GM18502 (cell line): Measurements from ENCODE around the gene TMED9.

ENCODE experiments used
- ATAC-seq: cut with Tn5 transposase; IDR thresholded peaks from one replicate; pipeline ENCODE4 v1.9.1; 2021; ENCODE audit warnings: mild to moderate bottlenecking; ENCODE audit not compliant: unreplicated experiment, poor library complexity

TMED9 gene

DNA sequence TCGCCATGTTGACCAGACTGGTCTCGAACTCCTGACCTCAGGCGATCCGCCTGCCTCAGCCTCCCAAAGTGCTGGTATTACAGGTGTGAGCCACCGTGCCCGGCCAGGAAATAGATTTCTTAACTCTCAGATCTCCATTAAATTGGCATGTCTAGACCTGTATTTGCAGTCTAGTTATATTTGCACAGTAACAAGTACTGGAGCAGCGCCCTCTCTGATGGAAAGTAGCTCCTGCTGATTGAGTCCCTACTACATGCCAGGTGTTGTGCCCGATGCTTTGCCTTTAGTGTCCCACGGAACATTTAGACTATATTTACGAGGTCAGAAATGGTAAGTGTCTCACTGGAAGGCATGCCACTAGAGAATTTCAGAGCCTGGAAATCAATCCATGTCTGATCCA lies 15.8 kb upstream of the TMED9 start:
- no peak for ATAC-seq

DNA sequence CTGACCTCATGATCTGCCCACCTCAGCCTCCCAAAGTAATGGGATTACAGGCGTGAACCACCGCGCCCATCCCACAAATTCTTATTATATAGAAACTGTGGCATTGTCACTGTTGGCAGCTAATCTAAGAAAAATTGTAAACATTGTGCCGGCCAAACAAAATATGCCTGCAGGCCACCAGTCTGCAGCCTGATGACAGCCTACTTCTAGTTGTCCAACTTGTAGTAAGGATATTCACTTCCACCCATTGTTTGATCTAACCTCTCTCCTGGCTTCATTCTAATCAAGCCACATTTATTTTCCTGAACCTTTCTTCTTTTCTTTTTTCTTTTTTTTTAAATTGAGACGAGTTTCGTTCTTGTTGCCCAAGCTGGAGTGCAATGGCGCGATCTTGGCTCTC lies 13.7 kb upstream of the TMED9 start:
- ATAC-seq: no peak

DNA sequence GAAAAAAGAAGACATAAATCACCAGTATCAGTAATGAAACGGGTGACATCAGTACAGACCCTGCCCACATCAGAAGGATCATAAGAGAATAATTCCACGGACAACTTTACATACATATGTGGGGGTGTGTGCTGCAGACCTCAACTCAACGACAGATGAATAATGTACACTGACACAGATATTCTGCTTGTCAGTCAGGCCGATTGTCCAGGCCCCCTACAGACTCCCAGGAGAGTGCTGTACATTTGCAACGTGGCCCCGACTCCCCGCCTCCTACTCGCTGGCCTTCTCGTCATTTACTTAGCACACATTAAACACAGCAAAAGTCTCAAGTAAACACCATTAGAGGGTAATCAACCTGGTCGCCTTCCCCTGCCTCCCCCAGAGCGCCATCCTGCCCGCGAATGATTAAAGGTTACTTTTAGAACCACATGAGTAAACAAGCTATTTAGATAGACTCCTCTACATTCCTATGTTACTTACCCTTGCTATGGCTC lies 3.5 kb upstream of the TMED9 start:
- ATAC-seq: no peak

DNA sequence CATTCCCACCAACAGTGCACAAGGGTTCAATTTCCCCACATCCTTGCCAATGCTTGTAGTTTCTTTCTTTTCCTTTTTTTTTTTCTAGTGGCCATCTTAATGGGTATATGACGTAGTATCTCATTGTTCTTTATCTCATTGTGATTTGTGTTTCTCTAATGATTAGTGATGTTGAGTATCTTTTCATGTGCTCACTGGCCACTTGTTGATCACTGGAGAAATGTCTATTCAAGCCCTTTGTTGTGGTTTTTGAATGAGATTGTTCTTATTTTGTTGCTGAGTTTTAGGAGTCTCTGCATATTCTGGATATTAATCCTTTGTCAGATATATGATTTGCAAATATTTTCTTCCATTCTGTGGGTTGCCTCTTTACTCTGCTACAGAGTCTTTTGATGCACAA lies 1.6 kb upstream of the TMED9 start:
- ATAC-seq: no peak

DNA sequence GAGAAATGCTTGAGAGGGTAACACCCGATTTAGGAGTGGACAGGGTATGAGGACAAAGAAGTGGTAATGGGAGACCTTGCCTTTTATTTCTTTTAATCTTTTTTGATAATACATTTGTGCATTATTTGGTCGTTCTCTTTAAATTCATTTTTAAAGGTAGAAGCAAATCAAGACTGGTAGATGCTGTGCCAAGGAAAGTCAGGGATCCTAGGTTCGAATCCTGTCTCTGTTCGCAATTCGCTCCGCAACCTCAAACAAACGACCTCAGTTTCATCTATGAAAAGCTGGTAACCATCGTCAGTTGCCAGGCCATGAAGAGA lies 353 bp upstream of the TMED9 start:
- no peak for ATAC-seq

DNA sequence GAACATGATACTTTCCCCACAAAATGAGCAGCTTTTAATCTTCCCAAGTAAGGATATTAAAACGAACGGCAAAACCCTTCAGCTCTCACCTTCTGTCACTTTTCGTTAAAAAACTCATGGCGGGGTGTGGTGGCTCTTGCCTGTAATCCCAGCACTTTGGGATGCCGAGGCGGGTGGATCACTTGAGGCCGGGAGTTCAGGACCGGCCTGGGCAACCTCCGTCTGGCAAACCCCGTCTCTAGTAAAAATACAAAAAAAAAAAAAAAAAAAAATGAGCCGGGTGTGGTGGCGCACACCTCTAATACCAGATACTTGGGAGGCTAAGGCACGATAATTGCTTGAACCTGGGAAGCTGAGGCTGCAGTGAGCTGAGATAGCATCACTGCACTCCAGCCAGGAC lies 902 bp downstream of the TMED9 start:
- no peak for ATAC-seq

DNA sequence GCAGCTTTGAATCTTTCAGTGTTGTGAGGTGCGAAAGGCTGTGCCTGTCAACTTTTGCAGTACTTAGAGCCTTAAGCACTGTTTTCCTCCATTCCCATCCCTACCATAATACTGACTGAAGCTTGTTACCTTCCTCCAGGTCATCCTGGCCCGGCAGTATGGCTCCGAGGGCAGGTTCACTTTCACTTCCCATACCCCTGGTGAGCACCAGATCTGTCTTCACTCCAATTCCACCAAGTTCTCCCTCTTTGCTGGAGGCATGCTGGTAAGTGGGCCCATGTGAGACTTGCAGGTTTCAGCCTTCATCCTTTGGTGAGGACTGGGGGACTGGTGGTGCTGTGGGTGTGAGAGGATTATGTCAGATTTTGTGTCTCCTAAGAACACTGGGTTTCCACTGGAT lies 1.5 kb downstream of the TMED9 start:
- no peak for ATAC-seq

DNA sequence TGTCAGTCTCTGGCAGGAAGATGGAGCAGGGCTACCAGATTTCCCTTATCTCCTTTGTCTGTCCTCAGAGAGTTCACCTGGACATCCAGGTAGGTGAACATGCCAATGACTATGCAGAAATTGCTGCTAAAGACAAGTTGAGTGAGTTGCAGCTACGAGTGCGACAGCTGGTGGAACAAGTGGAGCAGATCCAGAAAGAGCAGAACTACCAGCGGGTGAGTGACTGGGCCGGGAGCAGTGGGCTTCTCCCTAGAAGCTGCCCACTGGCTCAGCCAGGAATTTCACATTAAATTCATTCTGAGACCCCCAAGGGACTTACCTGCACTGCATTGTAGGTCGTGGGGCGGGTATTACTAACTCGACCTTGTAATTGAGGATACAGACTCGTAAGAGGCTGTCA lies 2.1 kb downstream of the TMED9 start:
- no peak for ATAC-seq

DNA sequence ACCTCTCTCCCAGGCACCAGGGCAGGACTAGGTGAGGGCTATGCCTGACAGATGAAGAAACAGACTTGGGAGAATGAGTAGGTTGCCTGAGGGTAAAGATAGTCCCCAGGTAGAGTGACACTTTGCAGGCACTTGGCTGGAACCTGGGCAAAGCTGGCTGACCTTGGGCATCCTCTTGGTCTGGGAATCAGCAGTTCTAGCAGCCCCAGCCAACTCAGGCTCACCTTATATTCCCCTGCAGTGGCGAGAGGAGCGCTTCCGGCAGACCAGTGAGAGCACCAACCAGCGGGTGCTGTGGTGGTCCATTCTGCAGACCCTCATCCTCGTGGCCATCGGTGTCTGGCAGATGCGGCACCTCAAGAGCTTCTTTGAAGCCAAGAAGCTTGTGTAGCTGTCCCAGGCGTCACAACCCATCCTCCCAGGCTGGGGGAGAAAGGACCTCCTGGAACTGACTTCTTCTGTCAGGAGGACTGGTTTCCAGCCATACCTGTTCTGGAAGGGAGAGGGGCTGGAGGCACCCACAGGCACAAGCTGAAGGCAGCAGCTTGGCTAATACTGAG lies 3.1 kb downstream of the TMED9 start:
- ATAC-seq: no peak

DNA sequence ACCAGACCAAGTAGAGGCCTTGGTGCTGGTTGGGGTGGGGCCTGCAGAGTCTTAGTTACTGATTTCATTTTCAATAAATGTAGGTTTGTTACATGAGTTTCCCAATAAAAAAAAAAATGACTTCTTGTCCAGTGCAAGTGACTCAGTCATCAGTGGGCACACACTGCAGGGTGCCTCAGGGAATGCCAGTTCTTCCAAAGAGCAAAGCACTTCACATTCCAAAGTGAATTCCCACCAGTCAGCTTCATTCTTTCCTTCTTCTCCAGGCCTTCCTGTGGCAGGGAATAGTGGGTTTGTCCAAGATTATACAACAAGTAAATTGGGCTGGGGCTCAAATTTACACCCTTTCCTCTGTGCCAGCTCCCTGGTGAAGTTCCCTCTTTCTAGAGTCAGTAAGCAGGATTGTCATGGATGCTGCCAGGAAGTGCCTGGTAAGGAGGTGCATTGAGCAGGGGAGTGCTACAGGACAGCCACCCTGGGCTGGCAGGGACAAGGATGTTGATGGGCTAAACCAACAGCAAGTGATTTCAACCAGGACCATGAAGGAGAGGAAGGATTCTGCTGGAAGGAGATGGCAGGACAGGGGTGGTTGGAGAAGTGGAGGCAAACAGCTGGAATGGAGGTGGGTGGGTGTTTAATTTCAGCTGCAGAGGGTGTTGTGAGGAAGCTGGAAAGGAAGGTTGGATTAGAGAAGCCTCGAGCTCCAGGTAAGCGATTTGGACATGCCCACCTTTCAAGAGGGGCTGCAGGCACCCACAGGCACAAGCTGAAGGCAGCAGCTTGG lies 4.2 kb downstream of the TMED9 start:
- ATAC-seq: no peak

DNA sequence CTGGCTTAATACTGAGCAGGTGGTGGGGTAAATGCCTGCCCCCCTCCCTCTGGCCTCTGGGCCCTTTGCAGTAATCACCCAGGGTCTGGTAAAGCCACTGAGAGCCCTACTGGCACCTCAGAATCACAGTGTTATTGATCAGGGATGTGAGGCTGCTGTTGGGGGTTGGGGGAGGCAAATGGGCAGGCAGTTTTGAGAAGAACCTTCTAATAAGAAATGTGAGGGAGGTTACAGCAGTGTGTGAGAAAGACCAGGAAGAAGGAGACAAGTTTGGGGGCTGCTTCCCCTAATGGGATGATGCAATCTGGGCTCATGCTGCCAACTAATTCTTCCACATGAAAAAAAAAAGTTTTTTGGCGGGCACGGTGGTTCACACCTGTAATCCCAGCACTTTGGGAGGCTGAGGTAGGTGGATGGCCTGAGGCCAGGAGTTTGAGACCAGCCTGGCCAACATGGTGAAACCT lies 4.8 kb downstream of the TMED9 start:
- no peak for ATAC-seq

DNA sequence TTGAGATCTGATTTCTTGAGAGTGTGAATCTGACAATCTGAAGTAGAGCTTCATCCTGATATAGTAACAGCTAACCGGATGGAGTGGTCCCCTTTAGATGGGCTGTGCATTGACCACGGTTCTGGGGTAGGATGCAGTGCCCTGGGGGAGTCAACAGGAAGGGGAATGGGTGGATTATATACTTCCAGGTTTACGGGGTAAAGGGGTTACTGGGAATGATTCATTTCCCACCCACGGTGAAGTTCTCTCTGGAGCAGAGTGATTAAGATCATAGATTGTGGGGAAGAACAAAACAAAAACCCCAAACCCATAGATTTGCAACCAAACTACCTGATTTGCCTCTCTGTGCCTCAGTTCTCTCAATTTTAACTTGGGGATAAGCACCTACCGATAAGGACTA lies 6.5 kb downstream of the TMED9 start:
- no peak for ATAC-seq

DNA sequence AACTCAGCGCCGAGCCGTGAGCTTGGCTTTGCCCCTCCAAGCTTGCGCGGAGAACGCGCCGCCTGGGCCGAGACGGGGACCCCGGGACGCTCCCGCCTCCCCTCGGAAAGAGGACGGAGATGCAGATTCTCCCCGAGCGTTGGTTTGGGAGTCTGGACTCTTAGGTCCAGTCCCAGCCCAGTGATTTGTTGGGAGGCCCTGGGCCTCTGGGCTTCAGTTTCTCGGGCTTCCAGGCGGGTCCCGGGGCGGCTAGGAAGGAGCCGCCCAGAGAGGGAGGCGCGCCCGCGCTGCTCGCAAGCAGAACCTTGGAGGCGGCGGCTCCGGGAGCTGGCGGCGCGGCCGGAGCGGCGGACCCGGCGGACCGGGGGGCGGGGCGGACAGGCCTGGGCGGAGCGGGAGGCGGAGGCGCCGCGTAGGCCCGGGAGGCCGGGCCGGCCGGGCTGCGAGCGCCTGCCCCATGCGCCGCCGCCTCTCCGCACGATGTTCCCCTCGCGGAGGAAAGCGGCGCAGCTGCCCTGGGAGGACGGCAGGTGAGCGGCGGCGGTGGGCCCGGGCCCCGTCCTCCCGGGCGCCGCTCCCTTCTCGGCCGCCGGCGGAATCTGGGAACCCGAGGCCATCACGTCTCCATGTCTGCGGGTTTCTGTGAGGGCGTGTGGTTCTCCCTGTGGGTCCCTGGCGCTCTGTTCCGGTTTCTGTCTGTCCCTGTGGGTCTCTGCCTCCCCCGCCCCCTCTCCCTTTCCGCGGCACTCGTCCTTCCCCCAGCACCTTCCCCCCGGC lies 7.9 kb downstream of the TMED9 start, which contains the start of gene B4GALT7:
B4GALT7 (plus strand) TSS at position 402 of the 777 bp plus-strand sequence; CDS start at position 481, 79 bp downstream.
- ATAC-seq: peak; percentile 90

DNA sequence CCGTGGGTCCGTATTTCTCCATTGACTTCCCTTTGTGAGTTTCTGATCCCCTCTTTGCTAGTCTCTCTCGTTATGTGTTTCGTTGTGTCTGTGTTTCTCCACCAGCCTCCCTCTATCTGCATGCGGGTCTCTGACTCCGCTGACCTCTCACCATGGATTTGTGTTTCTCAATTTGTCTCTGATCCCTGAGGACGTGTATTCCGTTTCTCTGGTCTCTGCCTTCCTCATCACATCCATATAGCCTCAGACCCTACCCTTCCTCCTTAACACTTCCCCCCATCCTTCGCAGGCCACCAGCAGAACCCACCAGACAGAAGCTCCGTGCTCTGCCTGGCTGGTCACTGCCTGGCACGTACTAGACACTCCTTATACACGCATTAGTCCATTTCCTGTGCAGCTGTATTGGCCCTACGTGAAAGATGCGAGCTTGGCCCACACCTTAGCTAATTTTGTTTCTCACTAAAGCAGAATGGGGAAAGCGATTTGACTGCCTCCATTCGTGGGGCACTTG lies 8.6 kb downstream of the TMED9 start:
- peak; percentile 4 for ATAC-seq

DNA sequence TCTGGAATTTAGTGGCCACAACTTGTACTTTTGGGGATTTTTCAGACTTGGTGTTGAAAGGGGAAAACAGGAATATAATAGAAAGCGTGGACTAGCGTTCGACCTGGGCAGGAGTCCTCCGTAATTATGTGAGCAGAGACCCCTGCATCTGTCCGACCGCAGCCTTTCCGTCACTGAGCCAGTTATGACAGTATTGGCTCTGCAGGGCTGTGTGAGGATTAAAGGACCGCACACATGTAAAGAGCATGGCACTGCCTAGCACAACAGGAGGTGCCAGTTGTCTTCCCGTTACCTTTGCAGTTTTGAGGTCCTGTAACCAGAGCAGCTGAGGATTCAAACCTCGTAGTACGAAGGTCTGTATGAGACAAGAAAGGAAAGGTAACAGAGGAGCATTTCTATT lies 9.1 kb downstream of the TMED9 start:
- ATAC-seq: no peak

DNA sequence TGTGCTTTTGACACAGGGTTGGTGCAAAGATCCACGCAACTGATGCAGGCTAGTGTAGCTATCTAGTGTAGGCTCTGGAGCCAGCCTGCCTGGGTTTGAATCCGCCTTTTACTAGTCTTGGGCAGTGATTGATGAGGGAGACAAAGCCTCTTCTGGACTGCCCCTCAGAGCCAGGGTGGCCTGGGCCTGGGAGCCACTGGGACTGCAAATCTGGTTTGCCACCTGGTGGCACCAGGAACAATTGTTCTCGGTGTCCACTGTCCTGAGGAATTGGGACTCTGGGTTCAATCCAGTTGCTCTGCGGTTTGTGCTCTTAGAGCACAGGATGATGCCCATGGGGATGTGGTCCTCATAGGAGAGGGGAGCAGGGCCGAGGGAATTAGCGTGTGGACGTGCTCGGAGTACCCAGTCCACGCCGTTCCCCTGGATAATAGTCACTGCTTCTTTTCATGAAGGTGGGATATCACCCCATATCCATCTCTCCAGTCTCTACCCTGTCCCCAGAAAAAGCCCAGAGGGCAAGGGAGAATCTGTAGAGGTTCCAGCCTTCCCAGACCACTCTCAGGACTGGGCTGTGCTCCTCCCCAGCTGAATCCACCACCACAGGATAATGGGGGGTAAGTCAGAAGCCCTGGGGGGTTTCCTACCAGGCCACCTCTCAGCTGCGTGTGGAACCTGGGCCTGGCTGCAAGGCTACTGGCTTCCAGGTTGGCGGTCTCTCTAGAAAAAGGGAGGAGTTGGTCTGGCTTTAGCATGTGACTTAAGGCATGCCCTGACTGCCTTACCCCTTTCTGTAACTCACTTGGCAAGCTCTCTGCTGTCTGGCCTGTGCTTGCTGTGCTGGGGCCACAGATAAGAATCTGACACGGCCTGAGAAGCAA lies 9.8 kb downstream of the TMED9 start:
- ATAC-seq: no peak

DNA sequence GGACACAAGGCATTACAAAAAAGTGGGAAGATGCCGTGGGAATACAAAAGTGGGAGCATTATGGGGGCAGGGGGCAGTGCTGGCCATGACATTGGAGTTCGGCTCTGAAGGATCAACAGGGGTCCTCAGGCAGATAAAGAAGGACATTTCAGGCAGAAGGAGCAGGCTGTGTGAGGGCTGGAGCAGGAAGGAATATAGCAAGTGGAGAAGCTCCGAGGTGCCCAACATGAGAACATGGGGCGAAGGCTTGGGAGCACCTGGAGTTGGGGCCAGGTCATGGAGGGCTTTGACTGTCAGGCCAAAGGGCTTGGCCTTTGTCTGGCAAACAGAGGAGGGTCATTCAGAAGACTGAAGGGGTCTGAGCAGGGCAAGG lies 10.4 kb downstream of the TMED9 start:
- no peak for ATAC-seq

DNA sequence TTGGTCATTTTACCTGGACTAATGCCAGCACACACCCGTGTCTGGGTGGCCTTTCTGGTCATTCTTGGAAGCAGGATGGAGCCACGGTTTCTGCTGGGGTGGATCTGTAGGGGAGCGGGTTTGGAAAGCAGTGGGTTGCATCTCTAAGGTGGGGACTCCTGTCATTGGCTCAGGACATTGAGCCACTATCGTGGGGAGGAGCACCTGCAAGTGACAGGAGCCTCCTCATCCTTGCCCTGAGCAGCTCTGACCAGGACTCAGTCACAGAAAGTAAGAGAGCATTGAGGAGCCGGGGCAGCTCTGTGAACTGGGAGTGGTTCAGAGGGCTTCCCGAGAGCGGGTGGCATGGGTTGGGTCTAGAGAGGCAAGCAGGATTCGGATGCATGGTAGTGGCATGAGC lies 11.6 kb downstream of the TMED9 start:
- no peak for ATAC-seq

DNA sequence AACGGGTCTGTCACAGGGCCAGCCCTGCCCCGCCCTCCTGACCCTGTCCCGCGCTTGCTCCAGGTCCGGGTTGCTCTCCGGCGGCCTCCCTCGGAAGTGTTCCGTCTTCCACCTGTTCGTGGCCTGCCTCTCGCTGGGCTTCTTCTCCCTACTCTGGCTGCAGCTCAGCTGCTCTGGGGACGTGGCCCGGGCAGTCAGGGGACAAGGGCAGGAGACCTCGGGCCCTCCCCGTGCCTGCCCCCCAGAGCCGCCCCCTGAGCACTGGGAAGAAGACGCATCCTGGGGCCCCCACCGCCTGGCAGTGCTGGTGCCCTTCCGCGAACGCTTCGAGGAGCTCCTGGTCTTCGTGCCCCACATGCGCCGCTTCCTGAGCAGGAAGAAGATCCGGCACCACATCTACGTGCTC lies 12.1 kb downstream of the TMED9 start:
- no peak for ATAC-seq

DNA sequence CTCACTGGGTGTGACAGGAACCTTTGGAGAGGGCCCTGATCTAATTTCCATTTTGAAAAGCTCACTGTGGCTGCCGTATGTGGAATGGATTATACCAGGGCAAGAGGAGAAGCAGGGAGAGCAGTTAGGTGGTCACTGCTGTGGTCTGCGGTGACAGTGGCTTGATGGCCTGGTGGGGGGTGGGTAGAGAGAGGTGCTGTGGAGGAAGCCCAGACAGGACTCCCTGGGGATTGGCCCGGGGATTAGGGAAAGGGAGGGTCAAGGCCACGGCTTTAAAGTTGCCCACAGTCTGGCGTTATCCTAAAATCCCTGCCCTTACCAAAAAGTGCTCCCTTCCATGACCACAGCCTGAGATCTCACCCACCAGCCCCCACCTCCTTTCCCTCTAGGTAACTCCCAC lies 12.7 kb downstream of the TMED9 start:
- no peak for ATAC-seq
